Heart right ventricle (tissue), 16 donors: Measurements from ENCODE around the gene TMPRSS6. TPM values are rescaled to one million over a fixed set of nuclear protein-coding genes. Genes with fewer than 3 reads are reported as not detected.
A peak's percentile ranks its signal among the peaks of the same experiment; 100 is the strongest.

Experiments used
- ATAC-seq, 8 donors: fragments of 200-7000 bp; cut with Tn5 transposase; one replicate each; pipeline ENCODE4 v1.9.1; 2020; ENCODE audit warnings: mild to moderate bottlenecking in 8 of 8, moderate library complexity in 8 of 8, moderate number of reproducible peaks in 1 of 8
- DNase-seq, 2 donors: peaks; one replicate each; pipeline ENCODE4 v3.0.0-alpha.2; 2020
- H3K27ac ChIP-seq, 10 donors: fragments of 200-600 bp; sonication (generic) in 2 of 10; one replicate each; pipeline versions ENCODE4 v1.5.0 to v1.8.0; 2020 to 2022; ENCODE audit warnings: mild to moderate bottlenecking in 3 of 10
- H3K27me3 ChIP-seq, 7 donors: fragments of 200-600 bp; one replicate each; pipeline ENCODE4 v1.8.0; 2021 to 2022; ENCODE audit warnings: mild to moderate bottlenecking in 2 of 7
- H3K36me3 ChIP-seq, 9 donors: fragments of 200-600 bp; sonication (generic) in 1 of 9; one replicate each; pipeline versions ENCODE4 v1.5.0 to v1.8.0; 2020 to 2022; ENCODE audit warnings: mild to moderate bottlenecking in 2 of 9
- H3K4me1 ChIP-seq, 9 donors: fragments of 200-600 bp; sonication (generic) in 1 of 9; one replicate each; pipeline versions ENCODE4 v1.5.0 to v1.8.0; 2020 to 2022; ENCODE audit warnings: mild to moderate bottlenecking in 4 of 9
- H3K4me3 ChIP-seq, 10 donors: fragments of 200-600 bp; sonication (generic) in 2 of 10; one replicate each; pipeline versions ENCODE4 v1.5.0 to v1.8.0; 2020 to 2022; ENCODE audit warnings: mild to moderate bottlenecking in 7 of 10, moderate library complexity in 2 of 10
- H3K9me3 ChIP-seq, 11 donors: fragments of 200-600 bp in 10 of 11; sonication (generic) in 2 of 11; one replicate each; pipeline versions ENCODE4 v1.5.0 to v1.8.0; 2013 to 2022; ENCODE audit warnings: mild to moderate bottlenecking in 2 of 11, control low read depth in 1 of 11, moderate library complexity in 1 of 11
- WGBS, 2 donors: extraction: QIAGEN DNeasy Blood & Tissue Kit; methylation state at CpG; one replicate each; pipeline ENCODE4 v1.1.7; 2013; ENCODE audit warnings: inconsistent platforms in 1 of 2; 5-methylcytosine and 5-hydroxymethylcytosine counted together
- intact Hi-C, 10 donors: fragments of 100-400 bp; cut with DNase I; formaldehyde crosslinking; loops; one replicate each; pipeline versions ENCODE4 v1.11.1 to v1.14.2; 2022
- polyA plus RNA-seq, 2 donors: library from polyadenylated mRNA; stranded (reverse); fragments of 200-250 nt; gene quantifications; one replicate each; pipeline ENCODE4 v1.2.3, GENCODE V29; 2013
- total RNA-seq, 10 donors: library from RNA; stranded (reverse); fragmentation: NEBNext Ultra II Directional in 3 of 10; extraction: Animal tissue kit (Norgen Biotek cat#: 25700) in 3 of 10; gene quantifications; one replicate each; pipeline versions ENCODE4 v1.2.1 to v1.2.4, GENCODE V29; 2021 to 2023
- TF ChIP-seq, protein P1 (sequence below), 9 donors: fragments of 200-600 bp; sonication (generic) in 2 of 9; IDR thresholded peaks; one replicate each; pipeline versions ENCODE4 v1.5.0 to v1.8.0; 2021 to 2022; ENCODE audit warnings: antibody characterized with exemption in 9 of 9, mild to moderate bottlenecking in 5 of 9, moderate library complexity in 1 of 9
- donor health status: Arrhythmogenic right ventricular cardiomyopathy.
- donor health status: ischemic (EF 13 %, LVEDD 7.1; RV severe dilation, severe dysfunction).
- donor health status: healthy with polysubstance abuse.
- donor health status: DM: no; HTN: yes; CAD: no.
- donor health status: DM: no; HTN: no; CAD: no.
- donor health status: ischemic (EF 25% LVEDD 6.9; RV normal size, moderate dysfunction).
- donor health status: ischemic (EF 25% LVEDD 5.7; RV mildly dilated, moderate dysfunction).
- donor health status: healthy.
- donor health status: DM: yes; HTN: yes; CAD: no.
- donor health status: Ischemic cardiomyopathy.
- donor health status: ischemic (EF 35%, LVEDD 5.7; RV mildly dilated, moderate dysfunction).
- donor health status: nonischemic (EF 11% LVEDD 7.7; RV severe dilation, severe dysfunction).
- donor health status: DM: yes; HTN: yes; CAD: no.
- donor health status: PGD.
- donor health status: ischemic (EF 29% LVEDD 5.4; RV normal size, mild dysfunction).
- donor health status: nonischemic (EF 23%, LVEDD 6.1; RV moderate dilation, normal function).

The TMPRSS6 gene
- total and polyA plus RNA-seq, 12 donors: not detected

DNA sequence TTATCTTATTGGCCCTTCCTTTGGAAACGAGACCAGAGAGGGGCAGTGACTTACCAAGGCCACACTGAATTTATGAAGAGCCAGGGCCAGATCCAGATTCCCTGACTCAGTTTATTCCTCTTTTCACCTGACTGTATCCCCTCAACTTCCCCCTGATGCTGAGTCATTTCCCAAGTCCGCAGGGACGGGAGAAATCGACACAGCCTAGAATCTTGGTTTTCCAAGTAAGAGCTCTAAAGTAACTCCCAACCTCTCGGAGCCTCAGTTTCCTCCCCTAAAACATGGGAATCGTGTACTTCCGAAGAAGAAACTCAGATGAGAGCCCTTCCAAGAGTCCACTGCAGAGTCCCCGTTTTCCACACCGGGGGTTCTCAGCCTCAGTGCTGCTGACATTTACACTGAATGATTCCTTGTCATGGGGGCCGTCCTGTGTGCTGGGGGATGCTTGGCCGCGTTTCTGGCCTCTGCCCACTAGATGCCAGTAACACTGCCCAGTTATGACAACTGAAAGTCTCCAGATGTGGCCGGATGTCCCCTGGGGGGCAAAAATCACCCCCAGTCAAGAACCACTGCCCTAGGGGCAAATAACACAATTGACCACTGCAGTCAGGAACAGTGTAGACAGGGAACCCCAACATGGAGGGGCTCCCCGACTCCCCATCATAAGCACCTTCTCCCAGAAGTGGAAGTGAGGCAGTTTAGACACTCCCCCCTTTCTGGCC lies 78.8 kb downstream of the TMPRSS6 start:
- Histone ChIP-seq H3K27me3 (peaks cover 0 to 9% (median 0%) of the 10 kb centered on the region in 7 donors), H3K36me3 (peaks cover 0 to 54% (median 6%) of the 10 kb centered on the region in 9 donors), H3K4me3 (no peak overlapping the region), H3K4me1 (peaks cover 0 to 14% (median 5%) of the 10 kb centered on the region in 9 donors), H3K9me3 (no peaks in the 10 kb centered on the region), H3K27ac (no peak overlapping the region)
- TF ChIP-seq, protein P1, sequence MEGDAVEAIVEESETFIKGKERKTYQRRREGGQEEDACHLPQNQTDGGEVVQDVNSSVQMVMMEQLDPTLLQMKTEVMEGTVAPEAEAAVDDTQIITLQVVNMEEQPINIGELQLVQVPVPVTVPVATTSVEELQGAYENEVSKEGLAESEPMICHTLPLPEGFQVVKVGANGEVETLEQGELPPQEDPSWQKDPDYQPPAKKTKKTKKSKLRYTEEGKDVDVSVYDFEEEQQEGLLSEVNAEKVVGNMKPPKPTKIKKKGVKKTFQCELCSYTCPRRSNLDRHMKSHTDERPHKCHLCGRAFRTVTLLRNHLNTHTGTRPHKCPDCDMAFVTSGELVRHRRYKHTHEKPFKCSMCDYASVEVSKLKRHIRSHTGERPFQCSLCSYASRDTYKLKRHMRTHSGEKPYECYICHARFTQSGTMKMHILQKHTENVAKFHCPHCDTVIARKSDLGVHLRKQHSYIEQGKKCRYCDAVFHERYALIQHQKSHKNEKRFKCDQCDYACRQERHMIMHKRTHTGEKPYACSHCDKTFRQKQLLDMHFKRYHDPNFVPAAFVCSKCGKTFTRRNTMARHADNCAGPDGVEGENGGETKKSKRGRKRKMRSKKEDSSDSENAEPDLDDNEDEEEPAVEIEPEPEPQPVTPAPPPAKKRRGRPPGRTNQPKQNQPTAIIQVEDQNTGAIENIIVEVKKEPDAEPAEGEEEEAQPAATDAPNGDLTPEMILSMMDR (IDR thresholded peaks at IDR 0.05): no peak
- ATAC-seq: no peak
- DNase-seq: no peak
- intact Hi-C loops: loop anchor here in 1 of 10 donors (10.0 kb wide), 1 partner anchor 246 kb away; no protein-coding TSS in a partner anchor
- 69 to 73% methylated on average over 14 of the region's 14 CpGs for WGBS, 2 donors

GRCh38 chr22:37028692-37029674 lies 80.5 kb downstream of the TMPRSS6 start:
- ATAC-seq (no peak), DNase-seq (no peak)
- Histone ChIP-seq H3K4me3 (no peak overlapping the region), H3K4me1 (peaks cover 0 to 21% (median 9%) of the 10 kb centered on the region in 9 donors), H3K27ac (no peak overlapping the region), H3K36me3 (peaks cover 0 to 70% (median 8%) of the 10 kb centered on the region in 9 donors), H3K9me3 (no peaks in the 10 kb centered on the region), H3K27me3 (peaks cover 0 to 8% (median 0%) of the 10 kb centered on the region in 7 donors)
- TF ChIP-seq, protein P1 (IDR thresholded peaks at IDR 0.05): no peak
- intact Hi-C loops: no loop called here
- WGBS, 2 donors: 92 to 96% methylated on average over 22 of the region's 22 CpGs

GRCh38 chr22:37027556-37027955 lies 82.0 kb downstream of the TMPRSS6 start:
- ATAC-seq: no peak
- peaks cover 2 to 32% (median 15%) of the 10 kb centered on the region in 9 donors for H3K4me1 ChIP-seq
- H3K27ac ChIP-seq: no peak overlapping the region
- H3K9me3 ChIP-seq: no peaks in the 10 kb centered on the region
- TF ChIP-seq, protein P1 (IDR thresholded peaks at IDR 0.05): no peak
- H3K4me3 ChIP-seq: no peak overlapping the region
- no peak for DNase-seq
- H3K36me3 ChIP-seq: peaks cover 0 to 70% (median 8%) of the 10 kb centered on the region in 9 donors
- H3K27me3 ChIP-seq: no peaks in the 10 kb centered on the region
- intact Hi-C loops: no loop called here
- WGBS, 2 donors: 96% methylated on average over 7 of the region's 7 CpGs

GRCh38 chr22:37026325-37026724 lies 83.2 kb downstream of the TMPRSS6 start:
- DNase-seq: peak in 1 of 2 donors; percentile 30
- peak overlapping the region in 3 of 10 donors; percentile 22 to 29 (median 26) for H3K27ac ChIP-seq
- H3K27me3 ChIP-seq: no peaks in the 10 kb centered on the region
- H3K4me3 ChIP-seq: no peak overlapping the region
- TF ChIP-seq, protein P1 (IDR thresholded peaks at IDR 0.05): no peak
- H3K36me3 ChIP-seq: peaks cover 0 to 70% (median 8%) of the 10 kb centered on the region in 9 donors
- intact Hi-C loops: no loop called here
- 55 to 60% methylated on average over 5 of the region's 5 CpGs for WGBS, 2 donors
- H3K4me1 ChIP-seq: peaks cover 4 to 44% (median 26%) of the 10 kb centered on the region in 9 donors
- ATAC-seq: peak in 7 of 8 donors; percentile 19 to 84 (median 61)
- H3K9me3 ChIP-seq: no peaks in the 10 kb centered on the region
